Putamen (tissue), 1 donor: Measurements from ENCODE around the gene IRF1.
"Not testable (repeated sequence)": the region's sequence is repeated elsewhere in the genome, so short reads cannot be mapped to it uniquely, and the experiment has no call there.

Experiments used
- DNase-seq: peaks from one replicate; pipeline ENCODE4 v3.0.0-alpha.2; 2016; ENCODE audit warnings: low spot score

The IRF1 gene, protein sequence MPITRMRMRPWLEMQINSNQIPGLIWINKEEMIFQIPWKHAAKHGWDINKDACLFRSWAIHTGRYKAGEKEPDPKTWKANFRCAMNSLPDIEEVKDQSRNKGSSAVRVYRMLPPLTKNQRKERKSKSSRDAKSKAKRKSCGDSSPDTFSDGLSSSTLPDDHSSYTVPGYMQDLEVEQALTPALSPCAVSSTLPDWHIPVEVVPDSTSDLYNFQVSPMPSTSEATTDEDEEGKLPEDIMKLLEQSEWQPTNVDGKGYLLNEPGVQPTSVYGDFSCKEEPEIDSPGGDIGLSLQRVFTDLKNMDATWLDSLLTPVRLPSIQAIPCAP

DNA sequence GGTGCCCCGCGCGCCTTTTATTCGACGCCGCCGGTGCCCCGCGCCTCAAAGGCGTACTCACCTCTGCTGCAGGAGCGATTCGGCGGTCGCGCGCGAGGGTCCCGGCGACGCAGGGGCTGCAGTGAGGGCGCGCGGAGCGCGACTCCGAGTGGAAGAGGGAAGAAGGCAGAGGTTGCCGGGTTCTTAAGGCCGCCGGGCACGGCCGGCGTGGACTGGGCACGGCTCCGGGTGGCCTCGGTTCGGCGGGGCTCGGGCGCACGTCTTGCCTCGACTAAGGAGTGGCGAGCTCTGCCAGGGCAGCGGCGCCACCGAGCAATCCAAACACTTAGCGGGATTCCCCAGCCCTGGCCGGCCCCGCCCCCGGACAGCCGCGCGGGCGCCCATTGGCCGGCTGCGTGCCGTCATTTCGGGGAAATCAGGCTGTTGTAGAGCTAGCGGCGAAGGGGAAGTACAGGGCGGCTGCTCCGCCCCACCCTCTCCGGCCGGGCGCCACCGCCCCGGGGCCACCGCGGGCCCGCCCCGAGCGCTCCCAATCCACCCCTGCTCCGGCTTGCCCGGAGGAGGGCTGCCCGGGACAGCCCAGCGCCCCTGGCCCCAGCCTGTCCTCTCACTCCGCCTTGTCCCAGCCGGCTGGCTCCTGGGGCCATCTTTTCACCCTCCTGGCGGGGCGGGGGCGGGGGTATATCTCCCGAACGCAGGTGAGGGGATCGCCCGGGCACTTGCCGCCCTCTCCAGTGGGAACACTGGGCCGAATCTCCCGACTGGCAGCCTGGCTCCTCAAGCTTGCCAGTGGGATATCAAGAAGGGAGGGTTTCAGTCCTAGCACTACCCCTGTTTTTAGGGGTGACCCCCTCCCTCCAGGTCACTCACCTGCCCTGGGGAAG is at the start of gene IRF1:
TSS of gene IRF1 (minus strand) at position 290 of the 884 bp plus-strand sequence. CDS start 1,295 bp downstream, outside the sequence.
- DNase-seq = peak; percentile 92

DNA sequence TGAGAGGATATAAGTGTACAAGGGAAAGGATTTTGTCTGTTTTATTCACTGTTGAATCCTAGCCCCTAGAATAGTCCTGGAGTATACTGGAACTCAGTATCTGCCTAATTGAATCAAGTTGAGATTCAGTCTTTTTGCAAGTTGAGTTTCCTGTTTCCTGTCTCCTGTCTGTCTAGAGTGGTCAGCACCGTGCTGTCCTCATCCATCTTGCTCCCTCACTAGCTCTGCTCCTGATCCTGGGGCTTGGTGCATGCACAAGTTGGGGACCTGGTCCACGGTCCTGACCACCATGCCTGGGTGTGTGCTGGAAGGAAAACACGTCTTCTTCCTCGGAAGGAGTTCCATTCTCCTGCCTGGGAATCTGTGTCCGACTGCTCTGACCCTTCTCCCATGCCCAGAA is 49.6 kb upstream of the IRF1 start:
- DNase-seq = no peak

DNA sequence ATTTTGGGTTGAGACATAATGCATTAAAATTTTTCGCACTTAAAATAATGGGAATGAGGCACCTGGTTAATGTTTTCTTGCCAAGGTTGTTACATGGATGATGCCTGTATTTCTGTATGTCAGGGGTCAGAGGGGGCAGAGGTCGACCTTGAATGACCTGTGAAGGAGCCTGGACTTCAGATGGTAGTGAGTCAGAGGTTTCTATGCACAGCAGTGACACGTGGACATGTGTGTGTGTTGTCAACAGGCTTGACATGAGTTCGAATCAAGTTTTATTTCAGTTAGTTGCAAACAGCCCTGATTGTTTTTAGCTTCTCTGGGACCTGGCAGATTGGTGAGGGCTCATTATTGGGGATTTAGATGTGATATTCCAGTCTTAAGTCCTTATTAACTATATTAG is 49.1 kb upstream of the IRF1 start:
- DNase-seq = no peak

DNA sequence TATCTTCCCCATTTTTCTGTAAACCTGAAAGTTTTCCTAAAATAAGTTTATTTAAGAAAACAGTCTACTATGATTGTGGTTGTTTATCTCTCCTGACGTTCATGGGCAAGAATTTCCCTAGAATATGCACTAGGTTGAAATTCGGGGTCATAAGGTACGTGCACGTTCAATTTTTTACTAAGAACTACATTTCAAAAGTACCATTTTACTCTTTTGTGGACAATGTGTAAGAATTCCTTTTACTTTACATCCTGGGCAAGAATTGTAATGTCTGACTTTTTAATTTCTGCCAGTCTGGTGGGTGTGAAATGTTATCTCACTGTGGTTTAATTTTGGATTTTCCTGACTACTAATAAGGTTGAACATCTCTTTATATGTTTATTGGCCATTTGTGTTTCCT is 40.4 kb upstream of the IRF1 start:
- DNase-seq = no peak

DNA sequence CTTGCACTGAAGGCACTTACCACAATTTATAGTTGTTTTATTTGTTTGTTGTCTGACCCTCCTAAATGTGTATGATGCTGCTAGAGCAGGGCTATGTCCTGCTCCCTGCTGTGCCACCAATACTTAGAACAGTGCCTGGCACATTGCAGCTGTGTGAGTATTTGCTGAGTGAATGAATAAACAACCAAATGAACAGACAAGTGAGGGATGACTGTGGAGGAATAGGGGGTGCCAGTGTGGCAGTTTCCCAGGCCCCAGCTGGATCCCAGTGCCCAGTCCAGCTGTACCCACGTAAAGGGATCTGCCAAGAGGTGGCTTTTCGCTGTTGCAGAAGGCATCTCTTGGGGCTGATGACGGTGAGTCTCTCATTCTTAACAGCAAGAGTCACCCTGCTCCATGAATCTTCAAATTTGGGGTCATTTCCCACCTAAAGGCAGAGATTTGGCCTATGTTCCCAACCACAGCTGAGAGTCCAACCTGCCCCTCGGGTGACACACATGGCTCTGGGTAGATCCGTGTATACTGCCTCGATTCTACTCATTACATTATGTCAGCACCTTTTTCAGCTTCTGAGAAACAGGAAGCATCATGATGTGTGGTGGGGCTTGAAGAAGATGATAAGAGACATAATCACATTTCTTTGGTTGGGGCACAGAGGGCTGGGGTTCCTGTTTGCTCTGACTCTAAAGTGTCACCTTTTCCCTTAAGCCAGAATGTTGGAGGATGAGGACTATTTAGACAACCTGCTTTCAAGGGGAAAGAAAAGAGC is 38.5 kb upstream of the IRF1 start:
- peak; percentile 19 for DNase-seq

DNA sequence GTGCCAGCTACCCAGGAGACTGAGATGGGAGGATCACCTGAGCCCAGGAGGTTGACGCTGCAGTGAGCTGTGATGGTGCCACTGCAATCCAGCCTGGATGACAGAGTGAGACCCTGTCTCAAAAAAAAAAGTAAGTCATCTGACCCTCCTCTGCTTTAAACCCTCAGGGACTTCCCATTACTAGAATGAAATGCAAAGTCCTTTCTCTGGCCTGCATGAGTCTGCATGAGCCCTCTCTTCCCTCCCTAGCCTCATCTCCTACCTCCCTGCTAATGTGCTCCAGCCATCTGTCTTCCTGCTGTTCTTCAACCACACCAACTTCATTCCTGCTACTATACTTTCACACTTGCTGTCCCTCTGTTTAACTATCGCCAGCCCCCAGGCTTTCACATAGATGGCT is 37.4 kb upstream of the IRF1 start:
- no peak for DNase-seq

DNA sequence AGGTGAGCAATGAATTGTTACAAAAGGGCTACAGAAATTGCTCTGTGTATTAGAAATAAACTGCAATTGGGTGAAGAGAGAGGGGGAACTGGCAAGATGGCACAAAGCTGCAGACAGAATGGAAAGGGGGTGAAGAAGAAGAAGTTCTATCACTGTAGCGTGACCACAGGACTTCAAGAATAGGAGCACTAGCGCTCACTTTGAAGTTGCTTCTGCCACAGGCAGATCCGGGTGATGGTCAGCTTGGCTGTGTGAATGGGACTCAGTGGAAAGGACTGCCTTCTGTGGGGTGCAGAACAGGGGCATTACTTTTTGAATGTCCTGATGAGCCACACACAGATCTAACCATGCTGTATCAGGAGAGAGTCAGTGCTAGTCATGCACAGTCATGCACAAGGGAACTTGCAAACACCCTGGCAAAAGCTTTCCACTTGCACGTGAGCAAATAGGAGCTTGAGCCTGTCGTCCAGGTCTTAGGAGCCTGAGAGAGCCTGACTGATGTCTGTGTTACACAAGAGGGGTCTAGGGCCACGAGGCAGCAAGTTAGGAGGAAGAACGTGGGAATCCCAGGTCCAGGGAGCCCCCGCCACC is 36.5 kb upstream of the IRF1 start:
- DNase-seq = no peak

DNA sequence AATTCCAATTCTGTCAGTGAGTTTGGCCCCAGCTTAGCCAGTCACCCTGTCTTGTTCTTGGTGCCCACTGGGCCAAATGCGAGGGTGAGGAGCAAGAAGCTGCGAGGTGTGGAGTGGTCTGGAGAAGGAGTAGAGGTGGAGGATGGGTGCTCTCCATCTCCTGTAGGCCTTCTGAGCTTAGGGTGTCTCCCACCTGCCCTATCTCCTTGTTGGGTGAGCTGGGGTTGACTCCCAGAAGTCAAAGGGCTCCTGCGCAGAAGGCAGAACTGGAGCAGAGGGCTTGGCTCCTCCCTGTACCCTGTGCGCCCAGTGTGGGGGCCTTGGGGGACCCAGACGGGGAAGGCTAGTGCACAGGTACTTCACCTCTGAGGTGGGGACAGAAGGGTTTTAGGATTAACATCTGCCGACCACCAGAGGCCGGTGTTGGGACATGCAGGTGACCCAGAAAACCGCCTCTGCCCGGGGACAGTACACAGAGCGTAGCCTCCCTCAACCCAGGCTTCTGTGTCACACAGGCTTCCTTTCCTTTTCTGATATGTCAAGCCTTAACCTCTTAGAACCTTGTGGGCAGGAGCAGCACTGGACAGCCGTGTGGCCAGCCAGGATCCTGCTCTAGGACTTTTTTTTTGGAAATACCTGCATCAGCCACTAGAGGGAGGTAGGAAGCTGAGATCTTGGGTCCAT is 35.9 kb upstream of the IRF1 start:
- DNase-seq = peak; percentile 30

DNA sequence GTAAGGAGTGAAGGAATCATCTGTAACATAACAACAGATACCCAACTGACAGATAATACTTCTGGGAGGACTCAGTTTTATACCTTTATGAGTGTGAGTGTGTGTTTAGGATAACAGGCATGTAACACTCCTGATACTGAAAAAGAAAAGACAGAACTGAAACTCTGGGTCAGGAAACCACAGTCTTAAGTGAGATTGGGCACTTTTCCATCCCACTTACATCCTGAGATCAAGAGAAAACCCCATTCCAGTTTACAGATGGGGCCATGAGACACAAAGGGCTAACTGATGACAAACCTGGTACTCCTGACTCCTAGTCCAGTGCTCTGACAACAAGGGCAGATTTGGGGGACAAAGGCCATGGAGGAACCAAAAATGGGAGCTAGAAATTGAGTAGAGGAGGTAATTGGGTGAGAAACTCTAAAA is 34.7 kb upstream of the IRF1 start:
- DNase-seq = no peak

DNA sequence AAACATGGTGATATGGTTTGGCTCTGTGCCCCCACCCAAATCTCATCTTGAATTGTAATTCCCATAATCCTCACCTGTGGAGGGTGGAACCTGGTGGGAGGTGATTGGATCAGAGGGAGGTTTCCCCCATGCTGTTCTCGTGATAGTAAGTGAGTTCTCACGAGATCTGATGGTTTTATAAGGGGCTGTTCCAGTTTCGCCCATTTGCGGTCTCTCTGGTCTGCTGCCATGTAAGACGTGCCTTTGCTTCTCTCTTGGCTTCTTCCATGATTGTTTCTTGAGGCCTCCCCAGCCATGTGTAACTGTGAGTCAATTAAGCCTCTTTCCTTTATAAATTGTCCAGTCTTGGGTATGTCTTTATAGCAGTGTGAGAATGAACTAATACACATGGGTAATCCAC is 34.3 kb upstream of the IRF1 start:
- not testable (repeated sequence) for DNase-seq

DNA sequence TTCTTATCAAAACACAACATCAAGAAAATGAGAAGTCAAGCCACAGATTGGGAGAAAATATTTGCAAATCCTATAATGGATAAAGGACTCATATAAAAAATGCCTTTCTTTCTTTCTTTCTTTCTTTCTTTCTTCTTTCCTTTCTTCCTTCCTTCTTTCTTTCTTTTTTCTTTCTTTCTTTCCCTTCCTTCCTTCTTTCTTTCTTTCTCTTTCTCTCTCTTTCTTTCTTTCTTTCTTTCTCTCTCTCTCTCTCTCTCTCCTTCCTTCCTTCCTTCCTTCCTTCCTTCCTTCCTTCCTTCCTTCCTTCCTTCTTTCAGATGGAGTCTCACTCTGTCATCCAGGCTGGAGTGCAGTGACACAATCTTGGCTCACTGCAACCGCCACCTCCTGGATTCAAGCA is 31.5 kb upstream of the IRF1 start:
- not testable (repeated sequence) for DNase-seq

DNA sequence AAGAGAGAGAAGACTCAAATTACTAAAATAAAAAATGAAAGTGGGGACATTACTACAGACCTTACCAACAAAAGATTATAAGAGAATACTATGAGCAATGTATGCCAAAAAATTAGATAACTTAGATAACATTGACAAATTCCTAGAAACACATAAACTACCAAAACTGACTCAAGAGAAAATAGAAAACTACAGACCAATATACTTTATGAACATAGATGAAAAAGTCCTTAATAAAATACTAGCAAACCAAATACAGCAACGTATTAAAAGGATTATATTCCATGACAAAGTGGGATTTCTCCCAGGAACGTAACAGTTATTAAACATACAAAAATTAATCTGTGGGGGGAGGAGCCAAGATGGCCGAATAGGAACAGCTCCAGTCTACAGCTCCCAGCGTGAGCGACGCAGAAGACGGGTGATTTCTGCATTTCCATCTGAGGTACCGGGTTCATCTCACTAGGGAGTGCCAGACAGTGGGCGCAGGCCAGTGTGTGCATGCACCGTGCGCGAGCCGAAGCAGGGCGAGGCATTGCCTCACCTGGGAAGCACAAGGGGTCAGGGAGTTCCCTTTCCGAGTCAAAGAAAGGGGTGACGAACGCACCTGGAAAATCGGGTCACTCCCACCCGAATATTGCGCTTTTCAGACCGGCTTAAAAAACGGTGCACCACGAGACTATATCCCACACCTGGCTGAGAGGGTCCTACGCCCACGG is 23.2 kb upstream of the IRF1 start:
- not testable (repeated sequence) for DNase-seq

DNA sequence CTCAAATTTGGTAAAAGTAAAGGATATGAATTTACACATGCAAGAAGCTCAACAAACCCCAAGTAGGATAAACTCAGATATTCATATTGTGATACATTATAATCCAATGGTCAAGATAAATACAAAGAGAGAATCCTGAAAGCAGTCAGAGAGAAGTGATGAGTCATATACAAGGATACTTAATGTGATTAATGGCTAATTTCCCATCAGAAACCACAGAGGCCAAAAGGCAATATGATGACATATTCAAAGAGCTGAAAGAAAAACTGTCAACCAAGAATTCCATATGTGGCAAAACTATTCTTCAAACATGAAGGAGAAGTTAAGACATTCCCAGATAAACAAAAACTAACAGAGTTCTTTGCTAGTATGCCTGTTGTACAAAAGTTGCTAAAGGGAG is 19.5 kb upstream of the IRF1 start:
- no peak for DNase-seq

DNA sequence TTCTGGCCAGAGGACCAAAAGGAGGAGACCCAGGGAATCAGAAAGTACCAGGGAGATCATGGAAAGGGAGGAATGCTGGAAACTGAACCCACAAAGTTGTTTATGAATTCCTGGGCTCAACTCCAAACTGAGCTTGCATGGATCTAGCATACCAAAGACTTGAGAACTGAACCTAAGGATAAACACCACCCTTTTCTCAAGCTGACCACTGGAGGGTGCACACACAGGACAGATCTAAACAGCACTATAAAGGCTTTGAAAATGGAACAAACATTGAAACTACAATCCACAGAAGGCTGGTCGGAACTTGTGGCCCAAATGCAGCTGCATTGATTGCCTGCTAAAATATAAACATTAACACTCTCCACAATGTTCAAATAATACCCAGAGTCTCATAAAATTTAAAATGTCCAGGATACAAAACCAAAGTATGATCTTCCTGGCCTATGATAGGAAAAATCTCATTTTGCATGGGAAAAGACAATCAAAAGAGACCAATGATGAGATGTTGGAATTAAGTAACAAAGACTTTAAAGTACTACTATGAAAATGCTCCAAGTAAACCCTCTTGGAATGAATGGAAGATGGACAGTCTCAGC is 15.6 kb upstream of the IRF1 start:
- DNase-seq = no peak

DNA sequence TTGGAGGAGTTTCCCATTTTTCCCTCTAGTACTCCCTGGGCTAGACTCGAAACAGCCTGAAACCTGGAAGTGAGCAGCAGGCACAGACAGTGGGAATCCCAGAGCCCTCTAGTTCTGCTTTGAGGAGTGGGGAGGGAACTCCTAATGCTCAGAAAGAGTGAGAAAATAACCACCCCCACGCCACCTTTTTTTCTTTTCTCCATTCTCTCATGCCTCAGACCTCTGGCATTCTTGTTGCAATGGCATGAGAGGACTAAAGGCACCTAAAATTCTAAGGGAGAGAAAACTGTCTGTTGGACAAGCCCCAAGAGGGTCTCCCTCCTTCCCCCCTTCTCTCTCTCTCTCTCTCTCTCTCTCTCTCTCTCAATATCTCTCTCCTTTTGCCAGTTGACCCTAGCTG is 15.1 kb upstream of the IRF1 start:
- DNase-seq = no peak

DNA sequence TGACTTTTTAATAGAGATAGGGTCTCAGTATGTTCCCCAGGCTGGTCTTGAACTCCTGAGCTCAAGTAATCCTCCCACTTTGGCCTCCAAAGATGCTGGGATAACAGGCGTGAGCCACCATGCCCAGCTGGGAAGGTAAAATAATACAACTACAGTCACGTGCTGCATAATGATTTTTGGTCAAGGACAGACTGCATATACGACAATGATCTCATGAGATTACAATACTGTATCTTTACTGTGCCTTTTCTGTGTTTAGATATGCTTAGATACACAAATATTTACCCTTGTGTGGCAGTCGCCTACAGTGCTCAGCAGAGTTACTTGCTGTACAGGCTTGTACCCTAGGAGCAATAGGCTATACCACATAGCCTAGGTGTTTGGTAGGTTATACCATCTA is 14.2 kb upstream of the IRF1 start:
- DNase-seq = no peak

DNA sequence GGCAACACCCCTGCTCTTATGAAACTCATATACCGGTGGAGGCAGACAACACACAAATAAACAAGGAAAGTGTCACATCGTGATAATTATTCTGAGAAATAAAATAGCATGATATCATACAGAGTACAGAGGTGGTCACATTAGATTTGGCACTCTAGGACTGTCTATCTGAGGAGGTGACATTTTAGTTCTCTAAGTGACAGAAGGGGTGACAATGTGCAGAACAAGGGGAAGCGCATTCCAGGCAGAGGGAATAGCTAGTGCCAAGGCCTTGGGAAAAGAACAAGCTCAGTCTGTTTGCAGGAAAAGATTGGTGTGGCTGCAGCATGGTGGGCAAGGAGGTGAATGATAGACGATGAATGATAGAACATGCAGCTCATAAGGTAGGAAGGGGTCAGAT is 12.7 kb upstream of the IRF1 start:
- DNase-seq = no peak

DNA sequence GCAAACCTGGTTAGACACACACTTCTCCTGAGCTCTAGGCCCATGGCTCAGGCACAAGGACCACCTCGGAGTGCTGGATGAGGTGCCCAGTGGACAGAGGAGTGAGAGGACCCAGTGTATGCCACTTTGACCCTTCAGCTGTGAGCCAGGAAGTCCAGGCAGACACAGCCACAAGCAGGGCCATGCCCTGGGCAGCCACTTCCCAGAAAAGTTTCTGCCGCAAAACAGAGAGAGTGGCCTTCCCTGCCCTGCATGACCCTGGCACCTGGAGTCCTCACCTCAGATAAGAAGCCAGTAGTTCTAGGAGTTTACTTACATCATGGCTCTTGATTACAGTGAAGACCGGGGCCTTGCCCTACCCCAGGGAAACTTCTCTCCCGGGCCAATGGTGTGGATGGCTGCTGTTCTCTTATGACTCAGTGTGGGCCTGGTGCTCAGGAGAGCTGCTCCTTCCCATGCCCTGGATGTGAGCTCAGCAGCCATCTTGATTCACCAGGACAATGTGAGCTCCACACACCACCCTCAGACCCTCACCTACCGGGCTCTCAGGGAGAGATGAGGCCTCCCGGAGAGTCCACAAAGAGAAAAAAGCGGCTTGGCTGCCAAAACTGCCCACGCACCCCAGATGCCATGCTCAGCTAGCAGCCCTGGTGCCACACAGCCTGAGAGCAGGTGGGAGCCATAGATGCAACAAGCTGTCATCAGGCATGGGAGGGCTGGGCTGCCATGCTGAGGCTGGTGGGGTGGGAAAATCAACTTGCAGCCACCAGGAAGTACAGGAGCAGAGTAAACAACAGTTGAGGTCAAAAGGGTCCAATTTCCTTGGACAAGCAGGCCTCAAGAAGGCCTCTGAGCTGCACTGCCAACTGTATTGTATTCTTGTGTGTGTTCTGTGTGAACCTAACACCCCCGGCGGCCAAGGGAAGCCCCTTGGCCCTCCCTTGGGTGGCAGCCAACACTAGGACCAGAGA is 11.7 kb upstream of the IRF1 start:
- no peak for DNase-seq

DNA sequence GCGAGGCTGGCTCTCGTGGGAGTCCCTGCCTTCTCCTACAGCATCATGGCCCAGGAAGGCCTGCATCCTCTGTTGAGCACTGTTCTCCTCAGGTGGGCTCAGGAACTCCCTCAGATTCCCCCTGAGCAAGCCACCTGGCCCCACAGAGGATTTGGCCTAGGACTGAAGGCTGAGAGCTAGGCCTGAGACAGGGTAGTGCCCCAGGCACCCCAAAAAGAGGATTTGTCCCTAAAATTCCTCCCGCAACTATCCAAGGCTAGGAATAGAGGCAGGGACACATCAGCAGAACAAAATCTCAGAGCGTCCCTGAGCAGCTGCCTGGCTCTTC is 11.0 kb upstream of the IRF1 start:
- DNase-seq = no peak
